Naive thymus-derived CD4-positive, alpha-beta T cell (primary cell): ENCODE data around the gene MTFR1L. TPM values are rescaled to one million over a fixed set of nuclear protein-coding genes. Genes with fewer than 3 reads are reported as not detected.

ENCODE experiments used
- ATAC-seq: fragments of 150-1000 bp; cut with Tn5 transposase; 2 replicates; pipeline ENCODE4 v1.10.0; 2021; ENCODE audit warnings: mild to moderate bottlenecking, moderate library complexity
- CTCF ChIA-PET: fragments of 350-600 bp; sonication (Branson Sonifier 250); formaldehyde crosslinking; loops from one replicate; lab custom pipeline; 2021; ENCODE audit warnings: antibody characterized with exemption; lab: Charles Lee
- POLR2A ChIA-PET: fragments of 350-600 bp; sonication (Branson Sonifier 250); formaldehyde crosslinking; loops from one replicate; lab custom pipeline; 2021; ENCODE audit warnings: antibody characterized with exemption, inconsistent platforms; lab: Charles Lee
- DNase-seq, 9 donors: peaks; one replicate each; pipeline versions ENCODE4 v3.0.0 to v3.0.0-alpha.2; 2020 to 2022; ENCODE audit warnings: mixed read lengths in 1 of 9
- H3K27ac ChIP-seq: one replicate; pipeline ENCODE4 v1.7.0; 2013; ENCODE audit warnings: mild to moderate bottlenecking, low read depth, low read length, moderate library complexity
- H3K27me3 ChIP-seq, 2 donors: one replicate each; pipeline ENCODE4 v1.7.0; 2013; ENCODE audit warnings: low read length in 2 of 2, mild to moderate bottlenecking in 2 of 2, moderate library complexity in 2 of 2; ENCODE audit not compliant: control insufficient read depth in 2 of 2, insufficient read depth in 2 of 2
- H3K36me3 ChIP-seq, 3 experiments: 1 replicate in 2 of 3; 2 replicates in 1 of 3; pipeline ENCODE4 v1.7.0; 2013; ENCODE audit warnings: low read length in 3 of 3, mild to moderate bottlenecking in 3 of 3, moderate library complexity in 1 of 3; ENCODE audit not compliant: insufficient read depth in 3 of 3, control insufficient read depth in 2 of 3
- H3K4me1 ChIP-seq, 2 donors: one replicate each; pipeline ENCODE4 v1.7.0; 2013; ENCODE audit warnings: low read length in 2 of 2, mild to moderate bottlenecking in 2 of 2, moderate library complexity in 1 of 2; ENCODE audit not compliant: control insufficient read depth in 2 of 2, insufficient read depth in 2 of 2
- H3K4me3 ChIP-seq: 2 replicates; pipeline ENCODE4 v1.7.0; 2013; ENCODE audit warnings: mild to moderate bottlenecking, low read length
- H3K9me3 ChIP-seq, 3 experiments: 1 replicate in 2 of 3; 2 replicates in 1 of 3; pipeline ENCODE4 v1.7.0; 2013; ENCODE audit warnings: low read length in 3 of 3; ENCODE audit not compliant: control insufficient read depth in 2 of 3
- H3K27ac Mint-ChIP-seq, 9 donors: one replicate each; pipeline ENCODE4 v1.8.0; 2020 to 2022; ENCODE audit warnings: mixed read lengths in 9 of 9, mild to moderate bottlenecking in 8 of 9, moderate library complexity in 5 of 9, inconsistent platforms in 2 of 9
- H3K27me3 Mint-ChIP-seq, 5 donors: one replicate each; pipeline ENCODE4 v1.8.0; 2021 to 2022; ENCODE audit warnings: mixed read lengths in 5 of 5, mild to moderate bottlenecking in 1 of 5
- H3K36me3 Mint-ChIP-seq, 5 donors: one replicate each; pipeline ENCODE4 v1.8.0; 2020 to 2022; ENCODE audit warnings: mixed read lengths in 5 of 5, mild to moderate bottlenecking in 3 of 5, inconsistent platforms in 1 of 5
- H3K4me1 Mint-ChIP-seq, 7 donors: one replicate each; pipeline ENCODE4 v1.8.0; 2020 to 2022; ENCODE audit warnings: mixed read lengths in 7 of 7, mild to moderate bottlenecking in 3 of 7, inconsistent platforms in 1 of 7
- H3K4me3 Mint-ChIP-seq, 10 donors: one replicate each; pipeline ENCODE4 v1.8.0; 2020 to 2022; ENCODE audit warnings: mild to moderate bottlenecking in 10 of 10, mixed read lengths in 10 of 10, moderate library complexity in 6 of 10, inconsistent platforms in 2 of 10
- H3K9me3 Mint-ChIP-seq, 11 donors: one replicate each; pipeline ENCODE4 v1.8.0; 2020 to 2022; ENCODE audit warnings: mixed read lengths in 11 of 11, mild to moderate bottlenecking in 4 of 11, inconsistent platforms in 1 of 11, moderate library complexity in 1 of 11
- intact Hi-C, 2 donors: fragments of 100-400 bp; cut with micrococcal nuclease; formaldehyde crosslinking; loops; one replicate each; pipeline ENCODE4 v1.15.1; 2023
- polyA plus RNA-seq, 2 donors: library from polyadenylated mRNA; unstranded; fragments of 300-500 nt; fragmentation: Illumina TruSeq; gene quantifications; one replicate each; pipeline ENCODE4 v1.2.3, GENCODE V29; 2021
- total RNA-seq, 6 experiments: library from RNA in 5 of 6; stranded (reverse) in 5 of 6; gene quantifications; 1 replicate in 5 of 6; 2 replicates in 1 of 6; pipeline ENCODE4 v1.2.3 and lab custom pipeline; 2021 to 2026

The MTFR1L gene
- total and polyA plus RNA-seq, 7 experiments from 2014 or later = 39.6 to 60.2 (median 42.4) TPM

DNA sequence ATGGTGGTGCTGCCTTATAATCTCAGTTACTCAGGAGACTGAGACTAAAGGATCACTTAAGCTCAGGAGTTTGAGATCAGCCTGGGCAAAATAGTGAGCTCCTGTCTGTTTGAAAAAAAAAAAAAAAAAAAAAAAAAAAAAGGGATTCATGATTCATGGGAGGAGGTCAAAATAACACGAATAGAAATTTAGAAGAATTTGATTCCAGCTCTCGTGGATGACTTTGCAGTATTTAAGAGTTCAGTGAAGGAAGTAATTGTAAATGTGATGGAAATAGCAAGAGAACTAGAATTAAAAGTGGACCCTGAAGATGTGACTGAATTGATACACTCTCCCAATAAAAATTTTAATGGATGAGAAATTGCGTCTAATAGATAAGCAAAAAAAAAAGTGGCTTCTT, 23.7 kb downstream of the MTFR1L start:
- H3K27me3 Mint-ChIP-seq = no peaks in the 10 kb centered on the region
- Histone ChIP-seq H3K4me3 (no peak overlapping the region), H3K36me3 (no peaks in the 10 kb centered on the region), H3K27me3 (no peaks in the 10 kb centered on the region), H3K4me1 (no peaks in the 10 kb centered on the region), H3K27ac (no peak overlapping the region), H3K9me3 (no peaks in the 10 kb centered on the region)
- ChIA-PET POLR2A (interaction anchor here (0.8 kb wide), 1 partner anchor 271 kb away, joined by 3 read pairs; no protein-coding TSS in a partner anchor), CTCF (interaction anchor here (0.6 kb wide), 1 partner anchor 206 kb away, joined by 3 read pairs; no protein-coding TSS in a partner anchor)
- DNase-seq (no peak), ATAC-seq (no peak)
- no peaks in the 10 kb centered on the region for H3K4me1 Mint-ChIP-seq
- intact Hi-C loops = no loop called here
- H3K27ac Mint-ChIP-seq = no peak overlapping the region
- peaks cover 0 to 19% (median 4%) of the 10 kb centered on the region in 11 donors for H3K9me3 Mint-ChIP-seq
- H3K4me3 Mint-ChIP-seq = no peak overlapping the region
- peaks cover 0 to 9% (median 5%) of the 10 kb centered on the region in 5 donors for H3K36me3 Mint-ChIP-seq

GRCh38 chr1:25844536-25845337, 25.0 kb downstream of the MTFR1L start:
- H3K27ac ChIP-seq = no peak overlapping the region
- ChIA-PET POLR2A (interaction anchor here (0.7 to 1.2 kb wide), 2 partner anchors 24 to 231 kb away, joined by 3 to 5 read pairs; no protein-coding TSS in a partner anchor), CTCF (interaction anchor here (0.6 to 1.2 kb wide), 4 partner anchors 13 to 1073 kb away, joined by 3 to 8 read pairs (median 4); no protein-coding TSS in a partner anchor)
- Mint-ChIP-seq H3K4me1 (peaks cover 0 to 2% (median 0%) of the 10 kb centered on the region in 7 donors), H3K9me3 (peaks cover 0 to 9% (median 4%) of the 10 kb centered on the region in 11 donors), H3K27me3 (no peaks in the 10 kb centered on the region), H3K27ac (no peak overlapping the region), H3K4me3 (no peak overlapping the region), H3K36me3 (peaks cover 0 to 9% (median 5%) of the 10 kb centered on the region in 5 donors)
- H3K27me3 ChIP-seq = no peaks in the 10 kb centered on the region
- H3K4me1 ChIP-seq = no peaks in the 10 kb centered on the region
- H3K4me3 ChIP-seq = no peak overlapping the region
- H3K36me3 ChIP-seq = no peaks in the 10 kb centered on the region
- DNase-seq = no peak
- intact Hi-C loops = no loop called here
- no peak for ATAC-seq
- no peaks in the 10 kb centered on the region for H3K9me3 ChIP-seq

GRCh38 chr1:25845664-25846063, 25.9 kb downstream of the MTFR1L start:
- H3K4me1 ChIP-seq = no peaks in the 10 kb centered on the region
- no peak overlapping the region for H3K4me3 ChIP-seq
- DNase-seq = no peak
- intact Hi-C loops = no loop called here
- H3K27me3 ChIP-seq = no peaks in the 10 kb centered on the region
- Mint-ChIP-seq H3K4me3 (no peak overlapping the region), H3K4me1 (peaks cover 0 to 2% (median 0%) of the 10 kb centered on the region in 7 donors), H3K27ac (no peak overlapping the region), H3K36me3 (no peaks in the 10 kb centered on the region), H3K9me3 (no peaks in the 10 kb centered on the region), H3K27me3 (no peaks in the 10 kb centered on the region)
- H3K36me3 ChIP-seq = no peaks in the 10 kb centered on the region
- POLR2A ChIA-PET = interaction anchor here (0.8 to 1.3 kb wide), 3 partner anchors 9 to 25 kb away, joined by 3 to 5 read pairs (median 4); no protein-coding TSS in a partner anchor
- no peak for ATAC-seq
- H3K27ac ChIP-seq = no peak overlapping the region
- H3K9me3 ChIP-seq = no peaks in the 10 kb centered on the region
- CTCF ChIA-PET = interaction anchor here (0.7 to 1.2 kb wide), 2 partner anchors 14 to 1072 kb away, joined by 3 read pairs; no protein-coding TSS in a partner anchor

GRCh38 chr1:25847929-25848328, 28.2 kb downstream of the MTFR1L start:
- Mint-ChIP-seq H3K36me3 (no peaks in the 10 kb centered on the region), H3K27ac (no peak overlapping the region), H3K4me1 (peaks cover 0 to 2% (median 0%) of the 10 kb centered on the region in 7 donors), H3K9me3 (no peaks in the 10 kb centered on the region), H3K4me3 (no peak overlapping the region), H3K27me3 (no peaks in the 10 kb centered on the region)
- ChIA-PET POLR2A (interaction anchor here (0.5 kb wide), 1 partner anchor 1427 kb away, joined by 3 read pairs; no protein-coding TSS in a partner anchor), CTCF (no interaction called here)
- intact Hi-C loops = no loop called here
- H3K27ac ChIP-seq = no peak overlapping the region
- ATAC-seq = no peak
- H3K4me1 ChIP-seq = no peaks in the 10 kb centered on the region
- H3K4me3 ChIP-seq = no peak overlapping the region
- DNase-seq = no peak
- no peaks in the 10 kb centered on the region for H3K27me3 ChIP-seq
- no peaks in the 10 kb centered on the region for H3K9me3 ChIP-seq
- H3K36me3 ChIP-seq = no peaks in the 10 kb centered on the region

DNA sequence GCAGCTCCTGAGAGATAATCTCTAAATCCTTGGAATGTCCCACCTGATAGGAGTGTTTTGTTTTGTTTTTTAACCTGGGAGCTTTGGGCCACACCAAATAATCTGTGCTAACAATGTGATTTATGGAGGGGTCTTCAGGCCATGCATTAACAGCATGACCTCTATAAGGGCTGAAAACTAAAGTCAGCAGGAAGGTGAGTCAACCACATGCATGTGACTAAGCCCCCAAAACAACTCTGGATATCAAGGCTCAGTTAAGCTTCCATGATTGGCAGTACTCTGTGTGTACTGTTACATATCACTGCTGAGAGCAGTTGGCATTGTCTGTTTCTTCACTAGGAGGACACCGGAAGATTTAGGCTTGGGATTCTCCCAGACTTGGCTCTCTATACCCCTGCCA, 28.8 kb downstream of the MTFR1L start:
- no peaks in the 10 kb centered on the region for H3K9me3 ChIP-seq
- Mint-ChIP-seq H3K27me3 (no peaks in the 10 kb centered on the region), H3K4me3 (no peak overlapping the region), H3K27ac (no peak overlapping the region), H3K36me3 (no peaks in the 10 kb centered on the region), H3K9me3 (no peaks in the 10 kb centered on the region), H3K4me1 (peaks cover 0 to 2% (median 0%) of the 10 kb centered on the region in 7 donors)
- intact Hi-C loops = no loop called here
- no peak overlapping the region for H3K27ac ChIP-seq
- no peak for DNase-seq
- H3K36me3 ChIP-seq = no peaks in the 10 kb centered on the region
- POLR2A ChIA-PET = no interaction called here
- H3K4me3 ChIP-seq = no peak overlapping the region
- CTCF ChIA-PET = no interaction called here
- no peaks in the 10 kb centered on the region for H3K27me3 ChIP-seq
- ATAC-seq = no peak
- H3K4me1 ChIP-seq = no peaks in the 10 kb centered on the region

DNA sequence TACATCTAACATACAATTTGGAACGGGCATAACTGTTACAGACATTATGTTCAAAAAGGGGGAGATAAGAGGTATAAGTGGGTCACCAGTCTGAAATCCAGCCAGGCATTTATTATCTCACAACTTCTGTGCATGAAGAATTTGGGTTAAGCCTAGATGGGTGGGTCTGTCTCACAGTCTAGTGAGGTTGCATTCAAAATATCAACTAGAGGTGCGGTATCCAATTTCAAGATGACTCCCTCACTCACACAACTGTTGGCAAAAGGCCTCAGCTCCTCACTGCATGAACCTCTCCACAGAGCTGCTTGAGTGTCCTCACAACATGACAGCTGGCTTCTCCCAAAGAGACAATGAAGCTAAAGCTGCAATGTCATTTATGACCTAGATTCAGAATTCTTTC, 34.8 kb downstream of the MTFR1L start:
- no peak for ATAC-seq
- H3K9me3 Mint-ChIP-seq = no peaks in the 10 kb centered on the region
- Histone ChIP-seq H3K4me3 (no peak overlapping the region), H3K4me1 (peaks cover 6 to 7% of the 10 kb centered on the region in 2 donors), H3K36me3 (no peaks in the 10 kb centered on the region), H3K9me3 (no peaks in the 10 kb centered on the region), H3K27ac (no peak overlapping the region), H3K27me3 (no peaks in the 10 kb centered on the region)
- H3K4me3 Mint-ChIP-seq = no peak overlapping the region
- ChIA-PET CTCF (interaction anchor here (1.3 kb wide), 1 partner anchor 34 kb away, joined by 3 read pairs; no protein-coding TSS in a partner anchor), POLR2A (interaction anchor here (0.6 to 1.6 kb wide), 2 partner anchors 35 to 89 kb away, joined by 3 read pairs; partner anchors contain the start of gene MTFR1L)
- H3K4me1 Mint-ChIP-seq = peaks cover 0 to 21% (median 10%) of the 10 kb centered on the region in 7 donors
- H3K36me3 Mint-ChIP-seq = no peaks in the 10 kb centered on the region
- no peak for DNase-seq
- no peak overlapping the region for H3K27ac Mint-ChIP-seq
- intact Hi-C loops = no loop called here
- H3K27me3 Mint-ChIP-seq = no peaks in the 10 kb centered on the region
